HG03439 (cell line): ENCODE results near the gene CARD19.
"Not testable (repeated sequence)": the region's sequence is repeated elsewhere in the genome, so short reads cannot be mapped to it uniquely, and the experiment has no call there.

Source experiments
- ATAC-seq: cut with Tn5 transposase; IDR thresholded peaks from one replicate; pipeline ENCODE4 v1.9.1; 2021; ENCODE audit warnings: mild to moderate bottlenecking, moderate library complexity; ENCODE audit not compliant: unreplicated experiment

CARD19 gene

DNA sequence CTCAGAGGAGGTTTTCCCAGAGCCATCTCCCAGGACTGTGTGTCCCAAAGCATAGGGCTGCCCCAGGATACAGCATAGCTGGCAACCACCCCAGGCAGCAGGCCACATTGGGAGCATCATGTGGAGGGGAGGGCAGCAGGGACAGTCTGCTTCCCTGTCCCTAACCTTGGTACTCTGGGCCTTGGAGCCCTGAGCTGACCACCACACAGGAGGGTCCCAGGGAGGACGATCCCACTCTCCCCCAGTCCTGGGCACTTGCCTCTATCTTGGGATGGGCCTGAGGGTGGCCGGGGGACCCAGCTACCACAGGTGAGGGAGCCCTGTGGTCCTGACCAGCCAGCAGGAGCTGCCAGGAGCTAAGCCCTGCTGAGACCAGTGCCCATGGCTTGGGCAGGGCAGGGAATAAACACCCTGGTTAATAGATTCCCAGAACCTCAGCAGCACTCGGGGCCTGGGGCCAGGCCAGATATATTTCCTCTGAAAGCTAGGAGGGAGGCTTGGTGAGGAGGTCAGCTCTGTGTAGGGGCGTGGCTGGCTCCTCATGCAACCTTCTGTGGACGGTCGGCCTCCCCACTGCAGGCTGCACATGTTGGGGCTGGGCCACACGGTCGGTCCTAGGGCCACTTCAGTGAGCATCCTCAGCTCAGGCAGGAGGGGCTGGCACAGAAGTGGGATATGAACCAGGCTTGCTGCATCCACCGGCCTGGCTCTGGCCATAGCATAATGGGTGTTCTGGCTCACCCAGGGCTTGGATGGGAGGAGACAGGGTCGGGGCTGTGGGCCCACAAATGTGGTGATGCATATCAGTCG, 33.9 kb downstream of the CARD19 start:
- ATAC-seq: no peak

DNA sequence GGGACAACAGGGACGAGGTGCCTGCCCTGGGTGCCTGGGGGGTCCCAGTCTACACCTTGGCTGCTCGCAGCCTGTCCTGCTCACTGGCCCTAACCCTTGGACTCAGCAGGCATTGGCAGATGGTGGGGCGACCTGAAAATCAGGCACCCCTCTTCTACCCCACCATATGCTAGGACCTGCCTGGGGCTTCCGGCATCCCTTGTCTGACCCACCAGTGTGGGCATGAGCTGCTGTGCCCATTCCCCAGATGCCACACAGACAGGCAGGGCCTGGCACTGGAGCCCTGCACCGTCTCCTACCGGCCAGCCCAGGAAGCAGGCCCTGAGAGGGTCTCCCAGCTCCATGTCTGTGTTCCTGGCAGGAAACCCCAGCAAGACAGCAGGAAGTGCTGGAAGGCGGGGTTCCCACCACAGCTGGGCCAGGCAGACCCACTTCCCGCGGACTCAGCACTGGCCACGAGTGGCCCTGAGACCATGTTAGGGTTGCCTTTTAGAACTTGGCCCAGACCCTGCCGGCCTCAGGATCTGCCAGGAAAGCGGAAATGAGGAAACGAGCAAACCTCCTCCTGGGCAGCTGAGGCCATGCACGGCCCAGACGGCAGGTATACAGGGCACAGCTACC, 35.0 kb downstream of the CARD19 start:
- no peak for ATAC-seq

- ATAC-seq: no peak
Measured at GRCh38 chr9:93131599-93132286, 35.7 kb downstream of the CARD19 start.

DNA sequence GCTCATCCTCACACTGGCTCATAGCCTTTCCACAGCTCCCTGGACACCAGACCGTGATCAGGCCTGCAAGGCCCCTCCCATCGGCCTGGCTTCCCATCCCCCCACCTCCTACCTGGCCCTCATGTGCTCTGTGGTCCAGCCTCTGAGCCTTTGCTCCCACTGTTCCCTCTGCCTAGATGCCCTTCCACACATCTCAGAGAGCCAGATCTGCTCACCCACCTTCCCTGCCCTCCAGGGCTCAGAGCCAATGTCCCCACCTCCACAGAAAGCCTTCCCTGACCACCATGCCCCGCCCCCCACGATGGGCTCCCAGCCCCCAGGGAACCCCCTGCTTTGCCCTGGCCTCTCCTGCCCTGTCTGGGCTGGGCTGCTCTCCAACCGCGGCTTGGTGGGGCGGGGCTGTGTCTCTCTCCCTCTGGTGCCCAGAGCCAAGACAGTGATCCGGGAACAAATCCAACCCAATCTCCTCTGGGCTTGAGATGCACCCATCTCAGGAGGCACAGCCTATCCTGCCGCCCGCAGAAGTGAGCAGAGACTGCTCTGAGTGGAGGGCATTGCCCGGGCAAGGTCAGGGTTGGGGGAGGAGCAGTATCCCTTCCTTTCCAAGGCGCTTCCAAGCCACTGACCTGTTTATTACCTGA, 36.4 kb downstream of the CARD19 start:
- ATAC-seq: no peak

DNA sequence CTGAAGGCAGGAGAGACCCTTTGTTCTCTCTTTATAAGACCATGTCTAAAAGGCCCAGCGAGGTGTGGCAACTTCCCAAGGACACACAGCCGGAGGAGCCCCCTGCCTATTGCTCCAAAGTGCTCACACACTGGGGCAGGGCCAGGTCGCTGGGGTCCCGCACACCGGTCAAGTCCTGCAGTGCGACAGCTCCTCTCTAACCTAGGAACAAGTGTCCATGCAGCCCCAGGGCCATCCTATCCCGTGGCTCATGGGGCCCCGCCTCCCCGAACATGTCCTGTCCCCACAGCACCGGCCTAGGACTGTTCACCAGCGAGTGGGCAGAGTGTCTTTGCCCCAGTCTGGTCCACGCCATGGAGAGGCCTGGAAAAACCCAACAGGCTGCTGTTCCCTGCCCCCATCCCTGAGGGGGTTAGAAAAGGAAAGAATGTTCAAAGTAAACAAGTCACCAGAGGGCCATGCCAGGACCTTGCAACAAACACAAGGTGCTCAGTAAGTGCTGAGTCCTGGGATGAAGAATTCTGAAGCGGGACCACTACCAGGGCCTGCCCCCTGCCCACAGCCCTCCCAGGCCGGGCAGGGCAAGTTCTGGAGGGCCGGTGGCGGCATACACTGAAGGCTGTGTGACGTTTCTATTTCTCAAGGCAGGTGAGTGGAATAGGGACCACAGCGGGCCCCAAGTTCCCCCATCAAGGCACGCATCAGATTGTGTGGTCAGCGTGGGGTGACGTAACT, 37.1 kb downstream of the CARD19 start:
- ATAC-seq: no peak

GRCh38 chr9:93133681-93134014, 37.6 kb downstream of the CARD19 start:
- peak; percentile 46 for ATAC-seq

DNA sequence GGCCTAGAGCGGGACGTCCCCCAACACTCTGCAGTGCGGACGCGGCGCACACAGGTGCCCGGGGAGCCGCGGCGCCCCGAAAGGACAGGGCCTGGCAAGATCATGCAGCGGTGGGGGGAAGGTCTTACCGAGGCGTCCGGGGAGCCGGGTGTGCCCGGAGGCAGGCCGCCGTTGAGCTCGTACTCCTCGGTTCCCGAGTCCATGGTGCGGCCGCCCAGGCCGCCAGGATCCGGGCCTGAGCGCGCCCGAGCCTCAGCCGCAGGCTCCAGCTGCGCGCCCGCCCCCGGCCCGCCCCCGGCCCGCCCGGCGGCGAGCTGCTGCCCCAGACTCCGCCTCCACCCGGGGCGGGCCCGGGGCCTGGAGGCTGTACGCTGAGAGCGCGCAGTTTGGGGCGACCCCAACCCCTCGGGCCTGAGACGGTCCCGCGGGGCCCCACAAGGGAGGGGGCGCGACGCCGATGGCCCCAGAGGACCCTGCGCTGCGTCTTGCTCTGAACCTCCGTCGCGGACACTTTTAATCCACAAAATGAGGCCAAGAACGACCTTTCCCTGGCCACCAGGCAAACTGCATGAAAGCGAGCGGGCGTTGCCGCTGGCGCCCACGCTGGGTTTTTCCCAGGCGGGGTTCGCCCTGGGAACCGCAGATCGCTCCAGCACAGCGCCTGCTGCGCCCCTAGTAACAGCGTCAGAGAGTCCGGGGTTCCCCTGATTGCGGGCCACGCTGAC, 38.2 kb downstream of the CARD19 start, which contains the start of gene NINJ1:
TSS of gene NINJ1 (minus strand) at position 237 of the 725 bp plus-strand sequence. CDS start at position 203, 34 bp downstream.
- ATAC-seq: peak; percentile 69

GRCh38 chr9:93134740-93135444, 38.9 kb downstream of the CARD19 start:
- ATAC-seq: no peak

DNA sequence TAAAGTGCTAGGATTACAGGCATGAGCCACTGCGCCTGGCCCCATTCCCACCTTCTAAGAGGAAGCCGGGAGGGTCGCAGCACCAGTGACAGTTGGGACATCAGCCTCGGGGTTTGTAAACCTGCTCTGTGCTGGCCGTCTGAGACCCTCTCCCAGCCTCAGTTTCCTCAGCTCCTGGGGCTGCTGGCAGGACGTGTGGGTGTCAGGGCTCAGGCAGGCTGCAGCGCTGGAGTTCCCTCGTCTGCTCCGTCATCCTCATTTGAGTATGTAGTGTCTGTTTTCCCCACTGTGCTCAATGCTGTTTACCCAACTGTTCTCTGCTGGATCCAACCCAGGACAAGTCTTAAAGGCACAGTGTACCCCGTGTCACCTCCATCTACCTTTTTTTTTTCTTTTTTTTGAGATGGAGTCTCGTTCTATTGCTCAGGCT, 40.0 kb downstream of the CARD19 start:
- no peak for ATAC-seq

DNA sequence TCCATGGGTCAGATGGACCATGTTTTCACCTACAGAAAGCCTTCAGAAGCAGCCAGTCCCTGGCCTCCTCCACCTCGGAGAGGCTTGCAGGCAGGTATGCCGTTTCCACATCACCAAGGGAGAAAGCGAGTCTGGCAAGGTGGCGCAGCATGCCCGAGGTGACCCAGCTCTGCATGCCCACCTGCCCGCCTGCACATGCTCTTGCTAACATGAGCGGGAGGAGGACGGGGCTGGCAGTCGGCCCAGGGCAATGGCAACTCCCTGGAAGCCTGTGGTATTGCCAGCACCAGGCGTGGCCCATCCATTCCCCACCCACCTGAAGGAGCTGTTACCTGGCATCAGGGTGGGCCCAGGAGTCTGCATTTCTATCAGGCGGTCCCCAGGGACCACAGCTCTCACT, 41.3 kb downstream of the CARD19 start:
- no peak for ATAC-seq

DNA sequence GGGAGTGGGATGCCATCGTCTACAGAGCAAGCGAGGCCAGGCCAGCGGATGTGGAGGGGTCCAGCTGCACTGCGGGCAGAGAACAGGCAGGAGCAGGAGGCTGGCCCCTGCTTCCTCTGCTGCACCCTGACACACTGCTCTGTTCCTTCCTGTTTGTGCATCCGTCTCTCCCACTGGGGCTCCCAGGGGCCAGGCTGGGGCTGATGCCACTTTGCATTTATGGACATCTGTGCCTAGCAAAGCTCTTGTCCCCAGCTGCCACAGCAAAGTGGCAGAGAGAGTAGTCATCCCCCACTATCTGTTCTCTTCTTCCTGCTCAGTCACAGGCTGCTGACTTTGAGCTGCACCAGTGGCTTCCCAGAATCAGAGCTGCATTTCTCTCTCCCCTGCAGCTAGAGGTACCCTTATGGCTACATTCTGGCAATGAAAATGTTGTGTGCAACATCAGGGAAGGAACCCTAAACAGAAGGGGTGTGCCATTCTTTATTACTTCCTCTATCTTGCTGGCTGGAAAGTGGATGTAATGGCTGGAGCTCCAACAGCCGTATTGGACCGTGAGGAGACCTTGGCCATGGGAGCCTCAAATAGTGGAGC, 42.3 kb downstream of the CARD19 start:
- ATAC-seq: no peak

- no peak for ATAC-seq
Measured at GRCh38 chr9:93139365-93140182, 43.6 kb downstream of the CARD19 start.

DNA sequence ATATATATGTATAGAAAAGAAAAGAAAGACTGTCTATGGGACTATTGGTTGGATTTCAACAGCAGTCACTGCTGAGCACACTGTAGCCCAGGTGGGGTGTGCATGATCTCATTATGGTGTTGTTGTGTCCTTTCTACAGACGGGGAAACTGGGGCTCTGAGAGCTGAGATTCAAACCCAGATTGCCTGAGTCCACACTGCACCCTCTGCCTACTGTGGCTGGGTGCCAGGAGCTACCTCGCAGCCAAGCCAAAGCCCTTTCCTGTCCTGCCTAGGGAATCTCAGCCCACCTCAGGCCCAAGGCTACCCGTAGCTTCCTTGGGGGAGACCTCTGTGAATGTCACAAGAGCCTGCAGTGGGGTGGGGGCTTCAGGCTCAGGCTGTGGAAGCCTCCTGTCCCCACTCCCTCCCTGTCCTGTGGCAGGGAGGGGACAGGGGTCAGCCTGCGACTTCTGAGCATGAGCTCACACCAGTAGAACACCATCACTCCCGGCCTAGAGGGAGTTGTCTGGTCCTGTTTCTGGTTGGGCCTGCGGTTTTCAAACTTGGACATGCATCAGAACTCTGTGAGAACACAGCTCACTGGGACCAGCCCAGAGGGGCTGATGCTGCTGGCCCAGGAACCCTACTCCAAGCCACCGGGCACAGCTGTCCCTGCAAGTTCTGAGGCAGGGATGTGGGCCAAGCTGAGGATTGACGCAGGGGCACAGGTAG, 45.9 kb downstream of the CARD19 start:
- no peak for ATAC-seq

- no peak for ATAC-seq
Measured at GRCh38 chr9:93143830-93144530, 48.0 kb downstream of the CARD19 start.

GRCh38 chr9:93146696-93147095, 50.7 kb downstream of the CARD19 start:
- not testable (repeated sequence) for ATAC-seq

- ATAC-seq: no peak
Measured at GRCh38 chr9:93147632-93148031, 51.6 kb downstream of the CARD19 start.

DNA sequence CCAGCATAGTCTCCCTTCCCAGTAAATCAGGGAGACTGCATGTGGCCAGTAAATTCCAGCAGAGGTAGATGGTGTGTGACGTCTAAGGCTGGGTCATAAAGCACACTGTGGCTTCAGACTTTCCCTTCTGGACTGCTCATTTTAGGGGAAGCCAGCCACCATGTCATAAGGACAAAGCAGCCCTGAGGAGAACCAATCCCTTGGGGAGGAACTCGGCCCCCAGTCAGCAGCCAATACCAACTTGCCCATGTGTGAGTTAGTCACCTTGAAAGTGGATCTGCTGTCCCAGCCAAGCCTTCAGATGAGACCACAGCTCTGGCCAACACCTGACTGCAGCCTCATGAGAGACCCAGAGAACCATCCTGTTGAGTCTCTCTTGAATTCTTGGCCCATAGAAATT, 52.7 kb downstream of the CARD19 start:
- ATAC-seq: no peak
